GM18508 (cell line): Measurements from ENCODE around the gene HFM1.
"Not testable (repeated sequence)": the region's sequence is repeated elsewhere in the genome, so short reads cannot be mapped to it uniquely, and the experiment has no call there.

ENCODE experiments used
- ATAC-seq: cut with Tn5 transposase; IDR thresholded peaks from one replicate; pipeline ENCODE4 v1.9.1; 2021; ENCODE audit warnings: moderate number of reproducible peaks; ENCODE audit not compliant: insufficient read depth, unreplicated experiment

The HFM1 gene

DNA sequence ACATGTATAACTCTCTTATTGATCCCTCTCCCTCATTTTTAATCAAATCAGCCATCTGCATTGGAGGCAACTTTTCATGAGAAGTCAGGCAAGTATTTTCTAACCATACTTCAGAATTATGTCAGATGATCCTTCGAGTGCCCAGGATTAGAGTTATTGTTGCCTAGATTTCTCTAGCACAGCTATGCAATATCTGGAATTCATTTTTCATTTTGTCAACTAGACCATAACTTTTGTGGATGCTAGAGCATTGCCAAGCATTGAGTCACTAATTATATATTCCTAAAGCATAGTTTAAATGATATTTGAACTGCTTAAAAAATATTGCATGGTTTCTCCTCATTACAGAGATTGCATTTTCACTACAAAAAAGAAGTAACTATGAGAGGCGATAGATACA is 21.2 kb downstream of the HFM1 start:
- no peak for ATAC-seq

DNA sequence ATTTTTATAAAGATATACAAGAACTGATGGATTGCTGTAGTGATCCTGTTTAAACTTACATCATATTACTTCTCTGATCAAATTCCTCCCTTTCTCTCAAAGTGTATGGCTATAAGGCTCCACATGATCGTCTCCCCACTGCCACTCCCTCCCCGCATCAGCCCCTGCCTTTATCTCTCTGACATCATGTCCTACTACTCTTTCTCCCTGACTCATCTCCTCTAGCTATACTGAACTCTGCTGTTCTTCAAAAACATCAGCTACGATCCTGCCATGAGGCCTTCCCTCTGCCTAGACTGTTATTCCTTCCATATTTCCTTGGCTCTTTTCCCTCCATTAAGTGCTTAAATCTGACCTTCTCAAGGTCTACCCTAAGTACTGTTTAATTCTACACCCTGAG is 22.8 kb downstream of the HFM1 start:
- ATAC-seq = no peak

DNA sequence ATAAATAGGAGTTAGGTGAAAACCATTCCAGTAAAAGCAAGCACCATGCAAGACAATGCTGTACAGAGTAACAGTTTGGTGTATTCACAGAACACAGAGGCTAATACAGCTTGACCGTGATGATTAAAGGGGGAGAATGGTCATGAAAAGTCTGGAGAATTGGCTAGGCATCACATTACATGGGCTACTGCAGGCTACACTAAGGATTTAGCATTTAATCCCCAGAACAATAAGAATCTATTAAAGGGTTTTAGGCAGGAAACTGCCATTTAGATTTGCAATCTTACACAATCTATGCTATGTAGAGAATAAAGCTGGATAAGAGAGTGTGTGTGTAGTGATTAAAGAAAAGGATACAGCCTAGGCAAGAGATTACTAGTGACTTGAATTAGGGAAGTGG is 30.6 kb downstream of the HFM1 start:
- no peak for ATAC-seq

DNA sequence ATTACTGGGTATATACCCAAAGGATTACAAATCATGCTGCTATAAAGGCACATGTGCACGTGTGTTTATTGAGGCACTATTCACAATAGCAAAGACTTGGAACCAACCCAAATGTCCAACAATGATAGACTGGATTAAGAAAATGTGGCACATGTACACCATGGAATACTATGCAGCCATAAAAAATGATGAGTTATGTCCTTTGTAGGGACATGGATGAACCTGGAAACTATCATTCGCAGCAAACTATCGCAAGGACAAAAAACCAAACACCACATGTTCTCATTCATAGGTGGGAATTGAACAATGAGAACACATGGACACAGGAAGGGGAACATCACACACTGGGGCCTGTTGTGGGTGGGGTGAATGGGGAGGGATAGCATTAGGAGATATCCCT is 32.4 kb downstream of the HFM1 start:
- ATAC-seq = not testable (repeated sequence)

DNA sequence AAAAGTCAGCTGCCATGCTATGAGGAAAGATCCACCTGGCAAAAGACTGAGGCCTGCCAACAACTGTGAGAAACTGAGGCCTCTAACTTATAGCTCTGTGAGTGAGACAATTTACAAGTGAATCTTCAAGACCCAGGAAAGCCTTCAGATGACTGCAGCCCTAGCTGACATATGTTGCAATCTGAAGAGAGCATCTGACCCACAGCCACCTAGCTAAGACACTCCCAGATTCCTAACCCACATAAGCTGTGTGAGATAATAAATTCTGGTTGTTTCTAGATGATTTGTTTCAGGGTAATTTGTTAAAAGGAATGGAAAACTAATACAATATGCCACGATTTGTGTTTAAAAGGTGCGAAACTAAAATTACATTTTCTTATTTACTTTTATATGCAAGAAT is 55.1 kb downstream of the HFM1 start:
- no peak for ATAC-seq

DNA sequence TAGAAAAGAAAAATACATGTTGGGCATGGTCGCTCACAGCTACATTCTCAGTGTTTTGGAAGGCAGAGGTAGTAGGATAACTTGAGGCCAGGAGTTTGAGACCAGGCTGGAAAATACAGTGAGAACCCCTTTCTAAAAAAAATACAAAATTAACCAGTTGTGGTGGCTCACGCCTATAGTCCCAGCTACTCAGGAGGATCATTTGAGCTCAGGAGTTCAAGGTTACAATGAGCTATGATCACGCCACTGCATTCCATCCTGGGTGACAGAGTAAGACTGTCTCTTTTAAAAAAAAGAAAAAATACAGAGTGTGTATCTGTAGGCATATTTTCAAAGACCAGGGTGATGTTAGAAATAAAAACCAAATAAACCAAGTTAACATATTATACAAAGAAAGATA is 57.8 kb downstream of the HFM1 start:
- ATAC-seq = no peak

DNA sequence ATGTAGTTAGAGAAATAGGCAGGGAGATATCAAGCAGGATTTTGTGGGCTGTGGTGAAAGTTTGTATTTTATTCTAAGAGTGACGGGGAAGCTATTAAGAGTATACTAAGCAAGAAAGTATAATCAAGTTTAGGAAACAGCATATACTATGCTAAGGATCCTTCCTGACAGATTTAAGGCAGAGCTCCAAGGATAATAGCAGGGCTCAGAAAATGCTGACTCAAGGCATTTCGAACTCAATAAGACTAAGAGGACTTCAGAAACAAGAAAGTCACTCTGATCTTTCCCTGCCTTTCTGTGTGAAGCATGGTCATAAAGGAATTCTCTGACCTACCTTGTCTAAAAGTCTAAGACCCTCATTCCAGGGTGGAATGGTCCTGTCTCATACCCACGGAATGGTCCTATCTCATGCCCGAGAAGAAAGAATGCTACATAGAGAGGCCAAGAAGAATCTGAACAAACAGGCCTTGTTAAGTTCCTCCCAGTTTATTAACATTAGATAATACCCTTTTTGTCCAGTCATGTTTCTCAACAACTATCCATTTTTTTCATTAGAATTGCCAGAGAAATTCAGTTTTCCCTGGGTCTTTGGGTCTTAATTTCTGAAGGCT is 59.1 kb downstream of the HFM1 start:
- no peak for ATAC-seq

DNA sequence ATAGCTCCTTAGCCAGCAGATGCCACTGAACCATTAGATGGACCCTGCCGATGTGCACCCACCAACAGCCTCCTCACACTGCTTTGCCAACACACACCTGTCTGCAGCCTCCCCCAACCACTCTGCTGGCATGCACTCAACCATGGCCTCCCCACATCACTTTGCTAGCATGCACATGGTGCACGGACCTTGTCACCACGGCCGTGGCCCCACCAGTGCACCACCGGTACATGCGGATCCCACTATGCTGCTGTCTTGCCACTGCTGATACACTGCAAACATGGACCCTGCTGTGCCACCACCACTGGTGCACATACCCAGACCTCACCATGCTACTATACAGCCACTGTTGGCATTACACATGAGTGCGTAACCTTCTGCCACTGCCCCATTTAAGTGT is 66.1 kb downstream of the HFM1 start:
- ATAC-seq = no peak

DNA sequence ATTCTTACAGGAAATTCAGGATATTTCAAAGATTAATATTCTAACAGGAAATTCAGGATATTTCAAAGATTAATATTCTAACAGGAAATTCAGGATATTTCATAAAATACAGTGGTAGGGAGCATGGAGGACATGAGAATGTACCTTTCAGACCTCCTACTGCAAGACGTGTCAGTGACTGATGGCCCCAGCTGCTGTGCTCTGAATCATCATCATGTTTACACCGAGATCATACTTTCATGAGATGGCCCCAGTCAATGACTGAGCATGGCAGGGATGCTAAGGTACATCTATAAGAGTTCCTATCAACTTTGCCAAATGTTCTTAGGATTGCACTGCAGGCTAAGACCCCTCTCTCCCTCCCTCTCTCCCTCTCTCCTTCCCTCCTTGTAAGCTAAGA is 69.0 kb downstream of the HFM1 start:
- no peak for ATAC-seq

DNA sequence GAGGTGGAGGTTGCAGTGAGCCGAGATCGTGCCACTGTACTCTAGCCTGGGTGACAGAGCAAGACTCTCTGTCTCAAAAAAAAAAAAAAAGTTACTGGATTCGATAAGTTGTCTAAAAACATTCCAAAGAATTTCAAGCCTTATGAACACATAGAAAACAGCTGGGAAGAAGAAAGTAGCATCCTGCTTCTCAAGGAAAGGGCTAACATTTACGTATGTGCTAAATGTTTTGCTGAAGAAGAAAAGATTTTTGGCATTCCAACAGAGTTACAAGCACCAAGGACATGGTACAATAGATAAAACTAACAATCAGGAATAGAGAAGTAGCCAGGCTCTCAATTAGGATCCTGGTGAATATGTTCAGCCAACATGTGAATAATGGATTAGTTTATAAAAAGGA is 69.8 kb downstream of the HFM1 start:
- ATAC-seq = no peak

DNA sequence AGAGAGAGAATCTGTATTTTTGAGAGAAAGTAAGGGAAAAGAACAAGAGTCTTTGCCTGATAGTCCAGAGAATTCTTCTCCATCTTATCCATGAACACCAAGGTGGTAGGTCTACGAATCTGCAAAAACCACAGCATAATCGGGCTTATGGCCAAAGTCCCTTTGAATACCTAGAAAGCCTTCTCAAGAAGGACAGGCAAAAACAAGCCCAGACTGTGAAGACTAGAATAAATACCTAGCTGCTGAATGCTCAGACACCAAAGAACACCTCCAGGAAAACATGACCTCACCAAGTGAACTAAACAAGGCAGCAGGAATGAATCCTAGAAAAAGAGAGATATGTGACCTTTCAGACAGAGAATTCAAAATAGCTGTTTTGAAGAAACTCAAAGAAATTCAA is 79.2 kb downstream of the HFM1 start:
- ATAC-seq = no peak

DNA sequence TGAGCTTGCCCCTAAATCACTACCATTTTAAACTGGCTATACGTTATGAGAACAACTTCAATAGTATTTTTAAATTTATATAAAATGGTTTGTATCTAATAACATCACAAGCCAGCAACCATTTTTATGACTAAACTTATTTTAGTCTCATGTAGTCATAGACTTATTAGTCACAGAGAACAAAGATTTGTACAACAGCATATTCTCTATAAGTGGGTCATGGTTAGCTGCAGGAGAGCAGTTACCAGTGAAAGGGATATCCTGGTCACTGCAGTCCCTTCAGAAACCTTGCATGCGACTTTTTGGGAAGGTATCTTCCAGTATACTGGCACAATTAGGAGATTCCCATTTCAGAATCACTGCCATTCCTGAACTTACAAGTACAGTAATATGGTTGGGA is 90.0 kb downstream of the HFM1 start:
- ATAC-seq = no peak

DNA sequence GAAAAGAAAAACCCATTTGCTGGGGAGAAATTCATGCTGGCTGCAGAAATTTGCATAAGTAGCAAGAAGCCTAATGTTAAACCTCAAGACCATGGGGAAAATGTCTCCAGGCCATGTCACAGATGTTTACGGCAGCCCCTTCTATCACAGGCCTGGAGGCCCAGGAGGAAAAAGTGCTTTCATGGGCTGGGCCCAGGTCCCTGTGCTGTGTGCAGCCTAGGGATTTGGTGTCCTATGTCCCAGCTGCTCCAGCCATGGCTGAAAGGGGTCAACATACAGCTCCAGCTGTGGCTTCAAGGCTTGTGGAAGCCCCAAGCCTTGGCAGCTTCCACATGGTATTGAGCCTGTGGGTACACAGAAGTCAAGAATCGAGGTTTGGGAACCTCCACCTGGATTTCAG is 93.0 kb downstream of the HFM1 start:
- ATAC-seq = no peak

DNA sequence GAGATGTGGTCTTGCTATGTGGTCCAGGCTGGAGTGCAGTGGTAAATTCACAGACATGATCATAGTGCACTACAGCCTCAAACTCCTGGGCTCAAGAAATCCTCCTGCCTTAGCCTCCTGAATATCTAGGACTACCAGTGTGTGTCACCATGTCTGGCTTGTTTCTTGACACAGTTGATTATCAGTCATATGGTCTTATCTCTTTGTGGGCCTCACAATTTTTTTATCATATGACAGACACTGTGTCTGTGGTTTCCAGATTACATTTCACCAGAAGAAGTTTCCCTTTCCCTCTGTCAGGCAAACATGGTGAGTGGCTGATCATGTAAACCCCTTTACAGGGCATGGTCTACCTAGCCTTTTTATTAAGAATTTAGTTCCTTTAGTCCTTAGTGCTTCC is 96.1 kb downstream of the HFM1 start:
- ATAC-seq = no peak

DNA sequence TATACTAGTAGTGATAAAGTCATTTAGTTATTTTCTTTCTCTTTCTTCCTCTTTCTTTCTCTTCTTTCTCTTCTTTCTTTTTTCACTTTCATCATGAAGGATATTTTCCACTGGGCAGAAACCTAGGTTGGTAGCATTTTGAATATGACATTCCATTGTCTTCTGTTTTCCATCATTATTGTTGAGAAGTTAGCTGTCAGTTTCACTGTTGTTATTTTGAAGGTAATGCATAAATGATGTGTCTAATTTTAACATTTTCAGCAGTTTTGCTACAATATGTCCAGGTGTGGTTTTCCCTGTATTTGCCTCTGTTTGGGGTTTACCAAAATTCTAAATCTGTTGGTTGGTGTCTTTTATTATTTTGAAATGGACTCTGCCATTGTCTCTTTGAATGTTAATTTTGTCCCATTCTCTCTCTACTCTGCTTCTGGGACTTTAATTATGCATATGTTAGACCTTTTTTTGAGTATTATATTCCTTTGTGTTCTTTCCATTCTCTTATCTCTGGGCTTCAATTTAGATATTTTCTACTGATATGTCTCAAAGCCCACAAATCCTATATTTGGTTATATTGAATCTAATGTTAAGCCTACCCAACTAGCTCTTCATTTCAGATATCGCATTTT is 96.7 kb downstream of the HFM1 start:
- ATAC-seq = no peak

DNA sequence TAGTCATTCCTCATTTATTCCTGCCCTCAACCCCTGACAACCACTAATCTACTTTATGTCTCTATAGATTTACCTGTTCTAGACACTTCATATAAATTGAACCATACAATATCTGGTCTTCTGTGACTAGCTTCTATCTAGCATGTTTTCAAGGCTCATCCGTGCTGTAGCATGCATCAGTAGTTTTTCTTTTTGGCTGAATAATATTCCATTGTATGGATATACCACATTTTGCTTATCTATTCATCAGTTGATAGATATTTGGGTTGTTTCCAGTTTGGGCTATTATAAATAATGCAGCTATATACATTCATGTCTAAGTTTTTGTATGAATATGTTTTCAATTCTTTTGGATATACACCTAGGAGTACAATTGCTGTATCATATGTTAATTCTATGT is 101.5 kb downstream of the HFM1 start:
- no peak for ATAC-seq

DNA sequence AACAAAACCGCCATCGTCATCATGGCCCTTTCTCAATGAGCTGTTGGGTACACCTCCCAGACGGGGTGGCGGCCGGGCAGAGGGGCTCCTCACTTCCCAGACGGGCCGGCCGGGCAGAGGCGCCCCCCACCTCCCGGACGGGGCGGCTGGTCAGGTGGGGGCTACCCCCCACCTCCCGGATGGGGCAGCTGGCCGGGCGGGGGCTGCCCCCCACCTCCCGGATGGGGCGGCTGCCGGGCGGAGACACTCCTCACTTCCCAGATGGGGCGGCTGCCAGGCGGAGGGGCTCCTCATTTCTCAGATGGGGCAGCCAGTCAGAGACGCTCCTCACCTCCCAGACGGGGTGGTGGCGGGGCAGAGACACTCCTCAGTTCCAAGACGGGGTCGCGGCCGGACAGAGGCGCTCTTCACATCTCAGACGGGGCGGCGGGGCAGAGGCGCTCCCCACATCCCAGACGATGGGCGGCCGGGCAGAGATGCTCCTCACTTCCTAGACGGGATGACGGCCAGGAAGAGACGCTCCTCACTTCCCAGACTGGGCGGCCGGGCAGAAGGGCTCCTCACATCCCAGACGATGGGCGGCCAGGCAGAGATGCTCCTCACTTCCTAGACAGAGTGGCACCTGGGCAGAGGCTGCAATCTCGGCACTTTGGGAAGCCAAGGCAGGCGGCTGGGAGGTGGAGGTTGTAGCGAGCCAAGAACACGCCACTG is 115.6 kb downstream of the HFM1 start:
- not testable (repeated sequence) for ATAC-seq

DNA sequence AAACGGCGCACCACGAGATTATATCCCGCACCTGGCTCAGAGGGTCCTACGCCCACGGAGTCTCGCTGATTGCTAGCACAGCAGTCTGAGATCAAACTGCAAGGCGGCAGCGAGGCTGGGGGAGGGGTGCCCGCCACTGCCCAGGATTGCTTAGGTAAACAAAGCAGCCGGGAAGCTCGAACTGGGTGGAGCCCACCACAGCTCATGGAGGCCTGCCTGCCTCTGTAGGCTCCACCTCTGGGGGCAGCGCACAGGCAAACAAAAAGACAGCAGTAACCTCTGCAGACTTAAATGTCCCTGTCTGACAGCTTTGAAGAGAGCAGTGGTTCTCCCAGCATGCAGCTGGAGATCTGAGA is 117.7 kb downstream of the HFM1 start:
- not testable (repeated sequence) for ATAC-seq

DNA sequence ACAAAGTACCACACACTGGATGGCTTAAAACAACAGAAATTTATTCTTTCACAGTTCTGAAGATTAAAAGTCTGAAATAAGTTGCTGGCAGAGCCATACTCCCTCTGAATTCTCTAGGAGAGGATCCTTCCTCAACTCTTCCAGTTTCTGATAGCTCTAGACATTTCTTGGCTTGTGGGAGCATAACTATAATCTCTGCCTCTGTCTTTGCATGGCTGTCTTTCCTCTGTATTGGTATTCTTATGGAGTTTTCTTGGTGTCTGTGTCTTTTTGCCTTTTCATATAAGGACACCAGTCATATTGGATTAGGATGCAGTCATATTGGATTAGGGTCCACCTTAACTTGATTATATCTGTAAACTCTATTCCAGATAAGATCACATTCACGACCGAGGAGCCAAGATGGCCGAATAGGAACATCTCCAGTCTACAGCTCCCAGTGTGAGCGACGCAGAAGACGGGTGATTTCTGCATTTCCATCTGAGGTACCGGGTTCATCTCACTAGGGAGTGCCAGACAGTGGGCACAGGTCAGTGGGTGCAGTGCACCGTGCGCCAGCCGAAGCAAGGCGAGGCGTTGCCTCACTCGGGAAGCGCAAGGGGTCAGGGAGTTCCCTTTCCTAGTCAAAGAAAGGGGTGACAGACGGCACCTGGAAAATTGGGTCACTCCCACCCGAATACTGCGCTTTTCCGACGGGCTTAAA is 118.2 kb downstream of the HFM1 start:
- not testable (repeated sequence) for ATAC-seq

DNA sequence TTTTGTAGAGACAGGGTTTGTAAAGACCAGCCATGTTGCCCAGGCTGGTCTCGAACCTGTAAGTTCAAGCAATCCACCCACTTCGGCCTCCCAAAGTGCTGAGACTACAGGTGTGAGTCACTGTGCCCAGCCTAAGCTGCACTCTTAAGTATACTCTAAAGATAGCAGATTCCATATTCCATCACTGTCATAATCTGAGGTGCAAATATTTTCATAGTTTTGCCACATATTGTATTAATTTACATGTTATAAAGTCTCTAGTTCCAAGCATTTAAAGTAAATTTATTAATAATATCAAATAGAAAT is 121.3 kb downstream of the HFM1 start:
- ATAC-seq = no peak

DNA sequence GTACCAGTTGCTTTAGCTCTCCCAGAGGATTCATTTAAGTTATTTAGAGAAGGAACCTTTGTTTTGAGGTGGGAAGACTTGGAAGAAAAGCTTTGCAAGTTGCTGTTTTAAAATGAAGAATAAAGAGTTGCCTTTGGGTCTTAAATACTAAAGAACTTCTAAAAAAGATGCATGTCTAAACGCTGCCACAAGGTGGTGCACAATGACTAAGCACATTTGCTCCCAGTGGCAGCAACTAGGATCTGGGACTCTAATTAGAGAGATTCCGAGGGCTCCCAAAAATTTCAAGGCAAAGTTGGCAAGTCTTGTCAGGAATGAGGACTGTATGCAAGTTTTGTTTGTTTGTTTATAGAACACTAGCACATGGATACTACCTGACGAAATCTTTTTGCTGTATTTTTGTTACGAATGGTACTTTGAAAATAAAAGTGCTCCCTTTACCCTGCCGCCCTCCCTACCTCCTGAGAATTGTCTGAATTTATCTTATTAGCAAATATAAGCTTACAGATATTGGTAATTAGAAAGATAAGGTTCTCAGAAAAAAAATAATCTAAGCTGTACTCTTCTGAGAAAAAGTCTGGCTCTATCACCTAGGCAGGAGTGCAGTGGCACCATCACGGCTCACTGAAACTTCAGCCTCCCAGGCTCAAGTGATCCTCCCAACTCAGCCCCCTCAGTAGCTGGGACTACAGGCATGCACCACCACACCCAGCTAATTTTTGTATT is 121.8 kb downstream of the HFM1 start:
- no peak for ATAC-seq
